NCI-H187 treated with DMSO at 0.1 percent for 48 hours (cell line): Measurements from ENCODE around the gene TCEAL5.
"Not testable (repeated sequence)": the region's sequence is repeated elsewhere in the genome, so short reads cannot be mapped to it uniquely, and the experiment has no call there.

Source experiments
- DNase-seq: peaks from one replicate; lab custom pipeline; 2025; lab: John Stamatoyannopoulos, UW

Gene TCEAL5

GRCh38 chrX:103276581-103277002 lies at the start of gene TCEAL5:
TCEAL5 (minus strand) TSS chrX:103276750; CDS start chrX:103274563, 2,187 bp downstream.
- DNase-seq, result no peak

- DNase-seq, result no peak
Observed at GRCh38 chrX:103311399-103311780, 34.8 kb upstream of the TCEAL5 start.

- DNase-seq, result peak; percentile 4
Observed at GRCh38 chrX:103310555-103311398, 34.2 kb upstream of the TCEAL5 start, which contains the start of gene BEX2. BEX2 (minus strand) TSS chrX:103310990; CDS start chrX:103309976, 1,014 bp downstream.

- DNase-seq, result no peak
Observed at GRCh38 chrX:103309860-103310554, 33.5 kb upstream of the TCEAL5 start.

- not testable (repeated sequence) for DNase-seq
Observed at GRCh38 chrX:103305666-103306065, 29.1 kb upstream of the TCEAL5 start.

- DNase-seq, result no peak
Observed at GRCh38 chrX:103304705-103305104, 28.2 kb upstream of the TCEAL5 start.

GRCh38 chrX:103293118-103293517 lies 16.6 kb upstream of the TCEAL5 start:
- DNase-seq, result no peak

GRCh38 chrX:103279624-103280023 lies 3.1 kb upstream of the TCEAL5 start:
- DNase-seq, result no peak

GRCh38 chrX:103275947-103276567 lies 493 bp downstream of the TCEAL5 start:
- DNase-seq, result no peak

GRCh38 chrX:103274284-103274683 lies 2.3 kb downstream of the TCEAL5 start:
- DNase-seq, result no peak

- no peak for DNase-seq
Observed at GRCh38 chrX:103258275-103258674, 18.3 kb downstream of the TCEAL5 start.

- DNase-seq, result no peak
Observed at GRCh38 chrX:103256651-103257050, 19.9 kb downstream of the TCEAL5 start.

GRCh38 chrX:103254921-103255493 lies 21.5 kb downstream of the TCEAL5 start, which contains the start of gene TCEAL8:
TCEAL8 (minus strand) TSS chrX:103255155; CDS start chrX:103253979, 1,176 bp downstream.
- DNase-seq, result peak; percentile 14

GRCh38 chrX:103254171-103254824 lies 22.3 kb downstream of the TCEAL5 start:
- no peak for DNase-seq

- DNase-seq, result no peak
Observed at GRCh38 chrX:103253608-103254007, 22.9 kb downstream of the TCEAL5 start.

GRCh38 chrX:103250977-103251376 lies 25.6 kb downstream of the TCEAL5 start:
- DNase-seq, result no peak

GRCh38 chrX:103249805-103250204 lies 26.7 kb downstream of the TCEAL5 start:
- no peak for DNase-seq

- no peak for DNase-seq
Observed at GRCh38 chrX:103248553-103248952, 28.0 kb downstream of the TCEAL5 start.

- DNase-seq, result no peak
Observed at GRCh38 chrX:103240155-103240554, 36.4 kb downstream of the TCEAL5 start.

GRCh38 chrX:103236296-103236695 lies 40.3 kb downstream of the TCEAL5 start:
- no peak for DNase-seq

GRCh38 chrX:103235608-103236007 lies 40.9 kb downstream of the TCEAL5 start:
- DNase-seq, result not testable (repeated sequence)

- no peak for DNase-seq
Observed at GRCh38 chrX:103234869-103235268, 41.7 kb downstream of the TCEAL5 start.
